Measurements from ENCODE around the gene ACTL7B.
"Not testable (repeated sequence)": the region's sequence is repeated elsewhere in the genome, so short reads cannot be mapped to it uniquely, and the experiment has no call there.

Gene ACTL7B

GRCh38 chr9:108844391-108844790 is 11.4 kb downstream of the ACTL7B start:
- no peak for DNase-seq

DNA sequence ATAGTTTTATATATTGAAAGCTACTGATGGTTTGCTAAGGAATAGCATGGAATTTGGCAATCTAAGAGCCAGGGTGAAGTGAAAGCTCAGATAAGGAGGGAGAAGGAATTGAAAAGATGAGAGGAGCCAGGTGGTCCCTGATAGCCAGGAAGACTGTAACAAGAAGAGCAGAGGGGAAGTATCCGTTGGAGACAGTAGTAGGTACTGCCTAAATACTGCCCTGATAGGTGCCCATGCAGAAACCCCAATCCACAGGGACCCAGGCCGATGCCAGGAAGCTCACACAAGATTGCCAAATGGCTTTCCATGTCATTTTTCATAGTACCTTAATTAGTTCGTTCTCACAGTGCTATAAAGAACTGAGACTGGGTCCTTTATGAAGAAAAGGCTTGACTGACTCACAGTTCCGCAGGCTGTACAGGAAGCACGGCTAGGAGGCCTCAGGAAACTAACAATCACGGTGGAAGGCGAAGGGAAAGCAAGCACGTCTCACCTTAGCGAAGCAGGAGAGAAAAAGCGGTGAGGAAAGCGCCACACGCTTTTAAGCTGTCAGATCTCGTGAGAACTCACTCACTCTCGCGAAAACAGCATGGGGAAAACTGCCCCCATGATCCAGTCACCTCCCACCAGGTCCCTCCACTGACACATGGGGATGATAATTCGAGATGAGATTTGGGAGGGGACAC is 13.0 kb downstream of the ACTL7B start:
- no peak for DNase-seq

GRCh38 chr9:108839561-108839960 is 16.2 kb downstream of the ACTL7B start:
- DNase-seq = not testable (repeated sequence)

GRCh38 chr9:108838017-108838416 is 17.8 kb downstream of the ACTL7B start:
- no peak for DNase-seq

GRCh38 chr9:108837530-108837929 is 18.3 kb downstream of the ACTL7B start:
- no peak for DNase-seq

- DNase-seq = no peak
Measured at GRCh38 chr9:108836781-108837180, 19.0 kb downstream of the ACTL7B start.

GRCh38 chr9:108836319-108836718 is 19.5 kb downstream of the ACTL7B start:
- no peak for DNase-seq

- DNase-seq = no peak
Measured at GRCh38 chr9:108835831-108836230, 20.0 kb downstream of the ACTL7B start.

GRCh38 chr9:108834959-108835665 is 20.7 kb downstream of the ACTL7B start:
- DNase-seq = no peak

DNA sequence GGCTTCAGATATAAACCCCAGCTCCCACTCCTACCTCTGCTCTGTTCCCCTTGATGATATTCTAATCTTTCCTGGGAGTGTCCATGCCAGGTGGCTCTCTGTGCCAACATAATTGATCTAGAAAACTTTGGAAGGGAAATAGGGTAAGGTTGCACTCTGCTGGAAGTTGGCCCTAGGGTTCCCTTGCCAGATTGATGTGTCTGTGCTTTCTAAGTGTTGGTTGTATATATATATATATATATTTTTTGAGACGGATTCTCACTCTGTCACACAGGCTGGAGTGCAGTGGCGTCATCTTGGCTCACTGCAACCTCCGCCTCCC is 23.6 kb downstream of the ACTL7B start:
- DNase-seq = no peak

- no peak for DNase-seq
Measured at GRCh38 chr9:108831496-108832178, 24.1 kb downstream of the ACTL7B start.

DNA sequence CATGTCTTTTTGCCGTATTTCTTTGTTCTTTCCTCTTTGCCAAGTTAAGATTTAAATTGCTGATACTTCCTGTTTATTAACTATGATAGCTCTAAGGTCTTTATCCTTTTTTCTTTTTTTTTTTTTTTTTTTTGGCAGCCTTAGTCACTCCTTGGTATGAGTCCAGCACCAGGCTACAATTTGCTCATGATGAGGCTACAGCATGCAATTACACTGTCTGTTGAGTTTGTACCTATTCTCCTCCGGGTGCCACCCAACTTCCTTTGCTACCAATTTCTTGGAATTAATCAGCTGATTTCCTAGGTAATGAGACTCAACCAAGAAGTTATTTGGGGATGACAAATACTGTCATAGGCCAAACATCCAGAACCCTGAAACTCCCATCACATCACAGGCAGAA is 25.5 kb downstream of the ACTL7B start:
- no peak for DNase-seq

GRCh38 chr9:108823829-108824228 is 32.0 kb downstream of the ACTL7B start:
- no peak for DNase-seq

- DNase-seq = no peak
Measured at GRCh38 chr9:108816037-108816436, 39.7 kb downstream of the ACTL7B start.

DNA sequence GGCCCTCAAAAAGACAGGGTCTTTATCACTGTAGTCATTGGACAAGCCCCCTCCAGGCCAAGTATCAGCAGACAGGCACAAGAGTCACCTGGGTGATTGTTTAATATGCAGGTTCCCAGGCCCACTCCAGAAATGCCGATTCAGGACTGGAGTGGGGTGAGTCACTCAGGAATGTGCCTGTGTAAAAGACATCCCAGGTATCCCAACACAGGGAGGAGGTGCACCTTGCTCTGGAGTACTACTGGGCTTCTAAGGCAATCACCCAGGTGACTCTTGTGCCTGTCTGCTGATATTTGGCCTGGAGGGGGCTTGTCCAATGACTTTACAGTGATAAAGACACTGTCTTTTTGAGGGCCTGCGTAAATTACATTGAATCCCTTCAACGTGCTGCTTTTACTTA is 40.6 kb downstream of the ACTL7B start:
- DNase-seq = no peak

DNA sequence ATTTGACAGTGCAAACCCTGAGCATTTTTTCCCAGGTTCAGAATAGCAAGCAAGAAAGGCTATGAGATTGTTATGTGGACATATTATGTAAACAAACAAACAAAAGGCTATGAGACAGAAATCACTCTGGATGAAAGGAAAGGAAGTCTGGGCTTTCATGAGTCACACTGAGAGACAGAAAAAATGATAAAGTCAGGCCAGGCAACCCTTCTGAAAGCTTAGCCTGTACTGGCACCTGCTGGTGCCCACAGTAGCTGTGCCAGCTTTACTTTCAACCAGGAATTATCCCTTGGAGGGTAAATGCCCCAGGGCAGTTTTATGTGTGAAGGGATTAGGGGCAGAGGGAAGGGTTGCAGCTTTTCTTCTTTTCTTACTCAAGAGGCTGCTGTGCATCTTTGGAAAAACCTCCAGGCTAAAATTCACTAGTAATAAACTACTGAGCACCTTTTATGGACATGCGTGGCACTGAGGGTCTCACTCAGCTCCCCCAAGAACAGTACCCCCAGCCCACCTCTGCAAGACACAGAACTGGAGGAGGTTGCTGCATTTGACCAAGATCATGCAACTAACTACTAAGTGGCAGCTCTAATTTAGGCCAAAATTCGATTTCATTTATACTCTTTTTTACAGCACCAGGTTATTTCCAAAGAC is 41.7 kb downstream of the ACTL7B start:
- peak; percentile 47 for DNase-seq

DNA sequence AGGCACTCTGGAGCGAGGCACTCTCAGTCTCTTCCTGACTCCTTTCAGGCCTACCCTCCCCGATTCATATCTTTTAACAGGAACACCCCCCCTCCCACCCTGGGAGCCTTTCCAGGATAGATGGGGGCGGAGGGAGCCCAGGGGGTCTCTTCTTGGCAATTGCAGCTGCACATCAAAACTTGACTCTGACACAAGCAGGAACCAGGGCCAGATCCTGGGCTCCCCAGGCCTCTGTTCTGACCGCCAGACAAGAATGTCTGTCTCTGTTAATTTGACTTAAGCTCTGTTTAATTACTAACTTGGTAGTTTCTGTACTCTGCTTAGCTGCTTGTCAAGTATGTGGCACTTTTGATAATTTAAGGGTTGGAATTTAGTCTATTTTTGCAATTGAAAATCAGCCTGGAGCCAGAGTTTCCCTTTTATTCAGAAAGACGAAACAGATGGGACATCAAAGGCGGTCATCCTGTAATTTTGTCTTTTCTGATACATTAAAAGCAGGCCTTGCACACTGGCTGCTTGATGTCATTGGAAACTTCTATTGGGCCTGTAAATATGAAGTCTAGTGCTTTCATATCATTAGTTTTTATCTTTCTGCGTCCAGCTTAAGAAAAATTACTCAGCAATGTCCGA is 43.3 kb downstream of the ACTL7B start:
- no peak for DNase-seq

- peak; percentile 91 for DNase-seq
Measured at GRCh38 chr9:108811944-108812343, 43.8 kb downstream of the ACTL7B start.

- no peak for DNase-seq
Measured at GRCh38 chr9:108809269-108809668, 46.5 kb downstream of the ACTL7B start.
